Measurements from ENCODE around the gene EMP1. TPM values are rescaled to one million over a fixed set of nuclear protein-coding genes. Genes with fewer than 3 reads are reported as not detected.

Gene EMP1
- total and polyA plus RNA-seq, 2 of the 8 experiments (the other 6 are each of a cell fraction or from before 2014, with no cell fraction given), result 0.17 to 0.65 TPM

DNA sequence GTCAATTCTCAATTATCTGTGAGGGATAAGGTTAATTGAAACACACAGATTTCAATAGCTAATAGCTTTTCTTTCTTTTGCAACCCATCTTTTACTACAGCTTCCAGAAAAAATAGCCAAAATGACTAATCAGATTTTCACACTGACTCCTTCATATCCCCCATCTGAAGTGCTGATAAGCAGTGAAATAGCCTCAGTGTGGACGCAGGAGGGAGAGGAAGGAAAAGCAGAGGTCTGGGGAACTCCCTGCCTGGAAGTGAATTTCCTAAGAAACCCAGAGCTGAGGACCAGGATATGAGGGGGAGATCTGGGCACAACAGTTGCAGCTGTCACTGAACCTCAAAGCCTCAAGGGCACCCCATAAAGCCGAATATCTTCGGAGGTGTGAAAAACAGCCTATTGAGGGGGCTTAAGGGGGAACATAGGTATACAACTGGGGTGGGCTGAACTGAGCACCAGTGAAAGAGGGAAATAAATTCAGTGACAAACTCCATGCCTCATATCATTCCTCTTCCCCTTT, 60.9 kb downstream of the EMP1 start:
- Histone ChIP-seq H4K20me1 (replicated peaks in 1 of 2; ENCODE audit: control insufficient read depth in 1 of 2, insufficient read depth in 2 of 2, low read length in 2 of 2) (no peaks in the 10 kb centered on the region), H3K9me3 (ENCODE audit: insufficient read depth in 2 of 2, low read depth in 1 of 2, low read length in 1 of 2) (no peaks in the 10 kb centered on the region), H2BK15ac (ENCODE audit: low read length) (no peak overlapping the region), H2AK5ac (ENCODE audit: low read depth, low read length) (peak overlapping the region; percentile 47; the same call in 1 of the 2 replicates), H3K4ac (replicated peaks; ENCODE audit: insufficient read length, low read depth, low read length) (no peak overlapping the region), H3K9ac (replicated peaks in 1 of 4; ENCODE audit: extremely low read depth in 1 of 4, low read depth in 3 of 4, low read length in 3 of 4) (no peak overlapping the region), H3K4me2 (ENCODE audit: insufficient read depth in 1 of 2, low read depth in 2 of 2, low read length in 2 of 2) (no peak overlapping the region), H3K27ac (ENCODE audit: low read depth, low read length) (no peak overlapping the region), H3K4me1 (replicated peaks in 1 of 4; ENCODE audit: control insufficient read depth in 3 of 4, insufficient read depth in 4 of 4, low read length in 3 of 4) (peaks cover 2 to 12% (median 7%) of the 10 kb centered on the region in 4 experiments; a peak in 6 of 7 replicates), H3K23me2 (ENCODE audit: low read depth, low read length) (no peaks in the 10 kb centered on the region; the same call in 1 of the 2 replicates), H3K18ac (ENCODE audit: extremely low read depth, low read length) (no peak overlapping the region), H3K79me2 (ENCODE audit: control insufficient read depth in 1 of 2, insufficient read depth in 2 of 2, low read length in 2 of 2) (no peaks in the 10 kb centered on the region), H3K79me1 (ENCODE audit: low read depth, low read length) (no peaks in the 10 kb centered on the region), H2BK120ac (replicated peaks; ENCODE audit: low read depth, low read length) (peak overlapping the region; percentile 30), H4K5ac (ENCODE audit: insufficient read length, low read depth, low read length) (no peak overlapping the region), H3K27me3 (replicated peaks in 1 of 4; ENCODE audit: control insufficient read depth in 3 of 4, extremely low read depth in 1 of 4, insufficient read depth in 3 of 4, low read length in 3 of 4) (no peaks in the 10 kb centered on the region), H2BK20ac (ENCODE audit: low read length) (peak overlapping the region; percentile 82; the same call in 1 of the 2 replicates), H2BK5ac (ENCODE audit: low read depth, low read length) (peak overlapping the region; percentile 36; the same call in 1 of the 2 replicates), H4K8ac (ENCODE audit: extremely low read depth, insufficient read depth, low read length) (no peak overlapping the region), H3K36me3 (ENCODE audit: control insufficient read depth in 2 of 4, insufficient read depth in 4 of 4, low read length in 3 of 4) (no peaks in the 10 kb centered on the region), H3K14ac (ENCODE audit: insufficient read length) (no peak overlapping the region), H2AFZ (ENCODE audit: low read length) (no peak overlapping the region), H4K91ac (replicated peaks; ENCODE audit: insufficient read length, low read length) (no peak overlapping the region), H2BK12ac (ENCODE audit: low read depth, low read length) (peak overlapping the region; percentile 51; the same call in 1 of the 2 replicates), H3K4me3 (ENCODE audit: extremely low read depth in 1 of 4, insufficient read depth in 2 of 4, low read depth in 3 of 4, low read length in 4 of 4) (no peak overlapping the region), H3K23ac (ENCODE audit: insufficient read length) (no peak overlapping the region), H3K56ac (replicated peaks; ENCODE audit: insufficient read length, low read depth, low read length) (no peak overlapping the region)
- POLR2A ChIA-PET (ENCODE audit: partially characterized antibody), result interaction anchor here (1.0 to 1.8 kb wide), 4 partner anchors 10 to 14 kb away, joined by 3 to 4 read pairs (median 3); no protein-coding TSS in a partner anchor
- TF ChIP-seq PHF8 (conservative IDR thresholded peaks at IDR 0.05; ENCODE audit: low read depth, low read length) (no peak), SIX5 (IDR thresholded peaks at IDR 0.05; ENCODE audit: low read depth, low read length) (no peak), BACH1 (IDR thresholded peaks at IDR 0.05; ENCODE audit: low read length) (no peak), SP1 (IDR thresholded peaks at IDR 0.05; ENCODE audit: low read depth, low read length) (no peak), POLR2AphosphoS5 (IDR thresholded peaks at IDR 0.05; ENCODE audit: low read depth, low read length) (no peak), TBP (IDR thresholded peaks at IDR 0.05; ENCODE audit: low read depth, low read length) (no peak), SIN3A (conservative IDR thresholded peaks at IDR 0.05 in 1 of 2, IDR thresholded peaks at IDR 0.05 in 1 of 2; ENCODE audit: low read depth in 1 of 2, low read length in 2 of 2) (no peak), KDM4A (IDR thresholded peaks at IDR 0.05; ENCODE audit: low read depth, low read length, severe bottlenecking) (no peak), TEAD4 (IDR thresholded peaks at IDR 0.05; ENCODE audit: low read depth, low read length) (no peak), EZH2 (IDR thresholded peaks at IDR 0.05; ENCODE audit: low read depth, low read length, severe bottlenecking) (no peak), HDAC6 (IDR thresholded peaks at IDR 0.05; ENCODE audit: low read depth, low read length) (no peak)
- FAIRE-seq (no peak), DNase-seq (ENCODE audit: low read depth in 1 of 2, low spot score in 2 of 2) (no peak)
- CTCF ChIA-PET (ENCODE audit: partially characterized antibody), result interaction anchor here (0.8 to 5.0 kb wide), 9 partner anchors 10 to 483 kb away, joined by 3 to 30 read pairs (median 4); no protein-coding TSS in a partner anchor
- WGBS, 2 experiments (ENCODE audit: extremely low coverage in 1 of 2, insufficient coverage in 1 of 2, insufficient read length in 1 of 2, insufficient replicate concordance in 2 of 2, low coverage in 1 of 2, low lambda C conversion rate in 2 of 2, missing lambda C conversion rate in 1 of 2), result 84% methylated on average over 3 of the region's 3 CpGs; no CpG with 5 or more reads in 1 of the 2 experiments

Measured in H1 (cell line).